NB4 (cell line): ENCODE measurements around the gene SGSH.
"Not testable (repeated sequence)": the region's sequence is repeated elsewhere in the genome, so short reads cannot be mapped to it uniquely, and the experiment has no call there.

Experiments used
- MYC ChIP-seq: IDR thresholded peaks from 2 replicates; pipeline ENCODE4 v1.6.1; 2011; ENCODE audit warnings: low read depth, low read length
- POLR2A ChIP-seq: IDR thresholded peaks from 2 replicates; pipeline ENCODE4 v1.6.1; 2011; ENCODE audit warnings: mild to moderate bottlenecking; ENCODE audit not compliant: insufficient read length; ENCODE audit errors: extremely low read depth
- TF ChIP-seq, protein P1 (sequence below): IDR thresholded peaks from one replicate; pipeline ENCODE4 v1.5.1; 2012; ENCODE audit warnings: low read depth, low read length
- TF ChIP-seq, protein P2 (sequence below): IDR thresholded peaks from 2 replicates; pipeline ENCODE4 v1.6.1; 2011; ENCODE audit warnings: low read depth, low read length

DNA sequence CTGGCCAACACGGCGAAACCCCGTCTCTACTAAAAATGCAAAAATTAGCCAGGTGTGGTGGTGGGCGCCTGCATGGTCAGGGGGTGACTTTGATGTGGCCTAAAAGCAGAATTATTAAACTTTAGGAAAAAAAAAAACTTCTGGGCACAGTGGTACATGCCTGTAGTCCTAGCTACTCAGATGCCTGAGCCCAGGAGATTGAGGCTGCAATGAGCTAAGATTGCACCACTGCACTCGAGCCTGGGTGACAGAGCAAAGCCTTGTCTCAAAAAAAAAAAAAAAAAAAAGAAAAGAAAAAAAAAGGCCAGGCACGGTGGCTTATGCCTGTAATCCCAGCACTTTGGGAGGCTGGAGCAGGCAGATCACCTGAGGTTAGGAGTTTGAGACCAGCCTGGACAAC lies 20.8 kb downstream of the SGSH start:
- not testable (repeated sequence) for TF ChIP-seq POLR2A, MYC
- TF ChIP-seq, protein P1, sequence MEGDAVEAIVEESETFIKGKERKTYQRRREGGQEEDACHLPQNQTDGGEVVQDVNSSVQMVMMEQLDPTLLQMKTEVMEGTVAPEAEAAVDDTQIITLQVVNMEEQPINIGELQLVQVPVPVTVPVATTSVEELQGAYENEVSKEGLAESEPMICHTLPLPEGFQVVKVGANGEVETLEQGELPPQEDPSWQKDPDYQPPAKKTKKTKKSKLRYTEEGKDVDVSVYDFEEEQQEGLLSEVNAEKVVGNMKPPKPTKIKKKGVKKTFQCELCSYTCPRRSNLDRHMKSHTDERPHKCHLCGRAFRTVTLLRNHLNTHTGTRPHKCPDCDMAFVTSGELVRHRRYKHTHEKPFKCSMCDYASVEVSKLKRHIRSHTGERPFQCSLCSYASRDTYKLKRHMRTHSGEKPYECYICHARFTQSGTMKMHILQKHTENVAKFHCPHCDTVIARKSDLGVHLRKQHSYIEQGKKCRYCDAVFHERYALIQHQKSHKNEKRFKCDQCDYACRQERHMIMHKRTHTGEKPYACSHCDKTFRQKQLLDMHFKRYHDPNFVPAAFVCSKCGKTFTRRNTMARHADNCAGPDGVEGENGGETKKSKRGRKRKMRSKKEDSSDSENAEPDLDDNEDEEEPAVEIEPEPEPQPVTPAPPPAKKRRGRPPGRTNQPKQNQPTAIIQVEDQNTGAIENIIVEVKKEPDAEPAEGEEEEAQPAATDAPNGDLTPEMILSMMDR: not testable (repeated sequence)
- TF ChIP-seq, protein P2, sequence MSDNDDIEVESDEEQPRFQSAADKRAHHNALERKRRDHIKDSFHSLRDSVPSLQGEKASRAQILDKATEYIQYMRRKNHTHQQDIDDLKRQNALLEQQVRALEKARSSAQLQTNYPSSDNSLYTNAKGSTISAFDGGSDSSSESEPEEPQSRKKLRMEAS: not testable (repeated sequence)
